ENCODE data around the gene LUC7L3.

LUC7L3 gene

GRCh38 chr17:50749245-50749644 is 29.8 kb downstream of the LUC7L3 start:
- no peak for DNase-seq (ENCODE audit: low read depth in 3 of 3)

- DNase-seq (ENCODE audit: low read depth in 3 of 3): no peak
Measured at GRCh38 chr17:50754521-50754920, 35.1 kb downstream of the LUC7L3 start.

GRCh38 chr17:50758524-50758923 is 39.1 kb downstream of the LUC7L3 start:
- DNase-seq (ENCODE audit: low read depth in 3 of 3): no peak

- no peak for DNase-seq (ENCODE audit: low read depth in 3 of 3)
Measured at GRCh38 chr17:50758989-50759544, 39.7 kb downstream of the LUC7L3 start.

GRCh38 chr17:50762177-50762576 is 42.8 kb downstream of the LUC7L3 start:
- no peak for DNase-seq (ENCODE audit: low read depth in 3 of 3)

- DNase-seq (ENCODE audit: low read depth in 3 of 3): no peak
Measured at GRCh38 chr17:50763716-50764475, 44.5 kb downstream of the LUC7L3 start.

GRCh38 chr17:50764734-50765149 is 45.3 kb downstream of the LUC7L3 start:
- no peak for DNase-seq (ENCODE audit: low read depth in 3 of 3)

GRCh38 chr17:50765454-50766221 is 46.2 kb downstream of the LUC7L3 start:
- DNase-seq (ENCODE audit: low read depth in 3 of 3): no peak

- no peak for DNase-seq (ENCODE audit: low read depth in 3 of 3)
Measured at GRCh38 chr17:50766222-50767023, 47.0 kb downstream of the LUC7L3 start.

GRCh38 chr17:50767030-50767429 is 47.6 kb downstream of the LUC7L3 start:
- DNase-seq (ENCODE audit: low read depth in 3 of 3): no peak

GRCh38 chr17:50767446-50767845 is 48.0 kb downstream of the LUC7L3 start, which contains the start of gene ANKRD40CL:
TSS of gene ANKRD40CL (minus strand) at chr17:50767518. CDS start at chr17:50766913, 605 bp downstream.
- DNase-seq (ENCODE audit: low read depth in 3 of 3): no peak

- DNase-seq (ENCODE audit: low read depth in 3 of 3): no peak
Measured at GRCh38 chr17:50768346-50768761, 49.0 kb downstream of the LUC7L3 start.

- no peak for DNase-seq (ENCODE audit: low read depth in 3 of 3)
Measured at GRCh38 chr17:50769884-50770283, 50.5 kb downstream of the LUC7L3 start.

- DNase-seq (ENCODE audit: low read depth in 3 of 3): no peak
Measured at GRCh38 chr17:50770346-50770745, 50.9 kb downstream of the LUC7L3 start.

- DNase-seq (ENCODE audit: low read depth in 3 of 3): no peak
Measured at GRCh38 chr17:50771991-50772785, 52.8 kb downstream of the LUC7L3 start.

GRCh38 chr17:50774225-50774803 is 54.9 kb downstream of the LUC7L3 start:
- no peak for DNase-seq (ENCODE audit: low read depth in 3 of 3)

- DNase-seq (ENCODE audit: low read depth in 3 of 3): no peak
Measured at GRCh38 chr17:50775926-50776325, 56.5 kb downstream of the LUC7L3 start.

- no peak for DNase-seq (ENCODE audit: low read depth in 3 of 3)
Measured at GRCh38 chr17:50778471-50778870, 59.1 kb downstream of the LUC7L3 start.

GRCh38 chr17:50778988-50779387 is 59.6 kb downstream of the LUC7L3 start:
- no peak for DNase-seq (ENCODE audit: low read depth in 3 of 3)

- DNase-seq (ENCODE audit: low read depth in 3 of 3): peak in 1 of 3 experiments; percentile 2
Measured at GRCh38 chr17:50779747-50780353, 60.4 kb downstream of the LUC7L3 start.
